GM23338 (cell line): Measurements from ENCODE around the gene NUB1. TPM values are rescaled to one million over a fixed set of nuclear protein-coding genes. Genes with fewer than 3 reads are reported as not detected.
A peak's percentile ranks its signal among the peaks of the same experiment; 100 is the strongest.

Experiments
- ATAC-seq: fragments of 200-7000 bp; cut with Tn5 transposase; 3 replicates; pipeline ENCODE4 v1.9.1; 2020
- DNase-seq: peaks from one replicate; pipeline ENCODE4 v3.0.0-alpha.2; 2015; ENCODE audit warnings: low spot score
- H2AFZ ChIP-seq: fragments of 200-600 bp; sonication (generic); 2 replicates; pipeline ENCODE4 v1.8.0; 2016; ENCODE audit warnings: antibody characterized with exemption, mild to moderate bottlenecking, moderate library complexity
- H3F3A ChIP-seq: fragments of 200-600 bp; sonication (generic); replicated peaks from 2 replicates; pipeline ENCODE4 v1.8.0; 2017; ENCODE audit warnings: antibody characterized with exemption, mixed run types, low read depth
- H3K27ac ChIP-seq: fragments of 200-600 bp; sonication (generic); 2 replicates; pipeline ENCODE4 v1.6.1; 2016; ENCODE audit warnings: low read depth
- H3K27me3 ChIP-seq: fragments of 200-600 bp; sonication (generic); 2 replicates; pipeline ENCODE4 v1.8.0; 2016; ENCODE audit warnings: mild to moderate bottlenecking, mixed run types, moderate library complexity; ENCODE audit not compliant: insufficient read depth
- H3K36me3 ChIP-seq: fragments of 200-600 bp; sonication (generic); 2 replicates; pipeline ENCODE4 v1.8.0; 2016; ENCODE audit warnings: mild to moderate bottlenecking; ENCODE audit not compliant: insufficient read depth
- H3K4me1 ChIP-seq: fragments of 200-600 bp; sonication (generic); 2 replicates; pipeline ENCODE4 v1.8.0; 2016; ENCODE audit warnings: mild to moderate bottlenecking, moderate library complexity; ENCODE audit not compliant: insufficient read depth
- H3K4me2 ChIP-seq: fragments of 200-600 bp; sonication (generic); 2 replicates; pipeline ENCODE4 v1.7.1; 2017; ENCODE audit warnings: mixed run types
- H3K4me3 ChIP-seq: fragments of 200-600 bp; sonication (generic); 2 replicates; pipeline ENCODE4 v1.6.1; 2016; ENCODE audit warnings: mixed run types
- H3K79me2 ChIP-seq: fragments of 200-600 bp; sonication (generic); replicated peaks from 2 replicates; pipeline ENCODE4 v1.8.0; 2017; ENCODE audit warnings: mild to moderate bottlenecking; ENCODE audit not compliant: insufficient read depth
- H3K9me2 ChIP-seq: fragments of 200-600 bp; sonication (generic); 2 replicates; pipeline ENCODE4 v1.8.0; 2017; ENCODE audit not compliant: insufficient read depth
- H4K20me1 ChIP-seq: fragments of 200-600 bp; sonication (generic); replicated peaks from 2 replicates; pipeline ENCODE4 v1.8.0; 2017; ENCODE audit warnings: mild to moderate bottlenecking; ENCODE audit not compliant: insufficient read depth
- H3K27ac Mint-ChIP-seq: 2 replicates; pipeline ENCODE4 v1.8.0; 2020; ENCODE audit warnings: inconsistent platforms, mild to moderate bottlenecking, moderate library complexity, mixed read lengths
- H3K27me3 Mint-ChIP-seq: 3 replicates; pipeline ENCODE4 v1.8.0; 2022; ENCODE audit warnings: low read depth, mild to moderate bottlenecking, moderate library complexity, mixed read lengths, inconsistent platforms; ENCODE audit not compliant: insufficient read depth, poor library complexity
- H3K36me3 Mint-ChIP-seq: 3 replicates; pipeline ENCODE4 v1.8.0; 2021; ENCODE audit warnings: low read depth, mild to moderate bottlenecking, inconsistent platforms, moderate library complexity, mixed read lengths
- H3K4me1 Mint-ChIP-seq: 3 replicates; pipeline ENCODE4 v1.8.0; 2020; ENCODE audit warnings: mild to moderate bottlenecking, inconsistent platforms, mixed read lengths
- H3K4me3 Mint-ChIP-seq: 3 replicates; pipeline ENCODE4 v1.8.0; 2021; ENCODE audit warnings: moderate library complexity, mild to moderate bottlenecking, inconsistent platforms, mixed read lengths
- H3K9me3 Mint-ChIP-seq: 3 replicates; pipeline ENCODE4 v1.8.0; 2020; ENCODE audit warnings: moderate library complexity, mild to moderate bottlenecking, inconsistent platforms, mixed read lengths
- CREB1 ChIP-seq: fragments of 250-450 bp; sonication (Bioruptor Pico); IDR thresholded peaks from 2 replicates; pipeline ENCODE4 v1.5.0; 2020; ENCODE audit warnings: low read depth, mild to moderate bottlenecking, moderate library complexity
- CTCF ChIP-seq, 2 experiments: fragments of 200-600 bp in 1 of 2; sonication (generic) in 1 of 2; conservative IDR thresholded peaks; 2 replicates each; pipeline versions ENCODE4 v1.5.1 to v1.6.1; 2016 to 2017; ENCODE audit warnings: antibody characterized with exemption in 2 of 2, low read depth in 2 of 2, mild to moderate bottlenecking in 2 of 2, moderate library complexity in 1 of 2
- ETS1 ChIP-seq: IDR thresholded peaks from 2 replicates; pipeline ENCODE4 v1.6.1; 2016; ENCODE audit warnings: antibody characterized with exemption
- EZH2 ChIP-seq: fragments of 200-600 bp; sonication (generic); IDR thresholded peaks from one replicate; pipeline ENCODE4 v1.8.0; 2017; ENCODE audit warnings: antibody characterized with exemption, mild to moderate bottlenecking, low read depth; ENCODE audit not compliant: unreplicated experiment
- EZH2phosphoT487 ChIP-seq: fragments of 200-600 bp; sonication (generic); IDR thresholded peaks from one replicate; pipeline ENCODE4 v1.8.1; 2018; ENCODE audit warnings: antibody characterized with exemption; ENCODE audit not compliant: unreplicated experiment
- JUNB ChIP-seq: IDR thresholded peaks from one replicate; pipeline ENCODE4 v1.6.1; 2016; ENCODE audit warnings: antibody characterized with exemption; ENCODE audit not compliant: unreplicated experiment
- NANOG ChIP-seq: IDR thresholded peaks from 2 replicates; pipeline ENCODE4 v1.6.1; 2016; ENCODE audit warnings: antibody characterized with exemption, borderline replicate concordance
- POLR2AphosphoS5 ChIP-seq: IDR thresholded peaks from 2 replicates; pipeline ENCODE4 v1.6.1; 2016; ENCODE audit warnings: antibody characterized with exemption, low read depth
- REST ChIP-seq: IDR thresholded peaks from one replicate; pipeline ENCODE4 v1.6.1; 2018; ENCODE audit warnings: antibody characterized with exemption; ENCODE audit not compliant: unreplicated experiment
- STAT1 ChIP-seq: IDR thresholded peaks from one replicate; pipeline ENCODE4 v1.6.1; 2016; ENCODE audit warnings: antibody characterized with exemption; ENCODE audit not compliant: unreplicated experiment
- ZNF114 ChIP-seq: fragments of 250-450 bp; sonication (Bioruptor Pico); IDR thresholded peaks from 2 replicates; pipeline ENCODE4 v1.5.0; 2020; ENCODE audit warnings: mild to moderate bottlenecking, moderate library complexity
- ZNF331 ChIP-seq: fragments of 250-450 bp; sonication (Bioruptor Pico); IDR thresholded peaks from 2 replicates; pipeline ENCODE4 v1.5.0; 2020; ENCODE audit warnings: low read depth, mild to moderate bottlenecking, moderate library complexity
- ZNF462 ChIP-seq: fragments of 250-450 bp; sonication (Bioruptor Pico); IDR thresholded peaks from 2 replicates; pipeline ENCODE4 v1.5.0; 2020; ENCODE audit warnings: mild to moderate bottlenecking, moderate library complexity
- polyA plus RNA-seq: library from polyadenylated mRNA; unstranded; fragments of >200 nt; fragmentation: Nextera tagmentation; extraction: Ambion mirVana; gene quantifications from 2 replicates; pipeline ENCODE4 v1.2.1, GENCODE V29; 2016
- total RNA-seq: library from RNA; depleted of rRNA; stranded (reverse); fragments of >200 nt; shearing (Covaris generic); gene quantifications from 2 replicates; pipeline ENCODE4 v1.2.3, GENCODE V29; 2014

Gene NUB1
- total and polyA plus RNA-seq, 2 experiments from 2014 or later, result 31.8 to 42.3 TPM

- H3K9me3 Mint-ChIP-seq, result no peaks in the 10 kb centered on the region
- Histone ChIP-seq H3K27ac (peak overlapping the region; percentile 83), H3K27me3 (peaks cover 26% of the 10 kb centered on the region), H3K4me2 (peak overlapping the region; percentile 90), H3K79me2 (no peaks in the 10 kb centered on the region), H3K9me2 (no peaks in the 10 kb centered on the region), H3K36me3 (no peaks in the 10 kb centered on the region; the same call in 1 of the 2 replicates), H3K4me3 (peak overlapping the region; percentile 66), H2AFZ (peak overlapping the region; percentile 94), H4K20me1 (no peaks in the 10 kb centered on the region; the same call in 1 of the 2 replicates), H3K4me1 (peaks cover 18% of the 10 kb centered on the region), H3F3A (peaks cover 12% of the 10 kb centered on the region; the same call in 1 of the 2 replicates)
- DNase-seq (no peak), ATAC-seq (no peak)
- H3K27ac Mint-ChIP-seq, result no peak overlapping the region
- H3K4me3 Mint-ChIP-seq, result peak overlapping the region; percentile 66
- peaks cover 7% of the 10 kb centered on the region; the same call in 2 of the 3 replicates for H3K36me3 Mint-ChIP-seq
- TF ChIP-seq STAT1 (no peak), CREB1 (CRISPR knock-in tag) (no peak), REST (no peak), NANOG (no peak), EZH2 (no peak), JUNB (no peak), ZNF114 (CRISPR knock-in tag) (no peak), EZH2phosphoT487 (no peak), ZNF462 (CRISPR knock-in tag) (no peak), ETS1 (no peak), POLR2AphosphoS5 (no peak), CTCF (conservative IDR thresholded peaks at IDR 0.05; ENCODE audit: low read depth in 2 of 2) (no peak), ZNF331 (no peak)
- H3K4me1 Mint-ChIP-seq, result peaks cover 18% of the 10 kb centered on the region
- peaks cover 31% of the 10 kb centered on the region for H3K27me3 Mint-ChIP-seq
These were observed 39.4 kb downstream of the NUB1 start for GRCh38 chr7:151381098-151381347.
